ENCODE results near the gene ZSCAN12.

DNA sequence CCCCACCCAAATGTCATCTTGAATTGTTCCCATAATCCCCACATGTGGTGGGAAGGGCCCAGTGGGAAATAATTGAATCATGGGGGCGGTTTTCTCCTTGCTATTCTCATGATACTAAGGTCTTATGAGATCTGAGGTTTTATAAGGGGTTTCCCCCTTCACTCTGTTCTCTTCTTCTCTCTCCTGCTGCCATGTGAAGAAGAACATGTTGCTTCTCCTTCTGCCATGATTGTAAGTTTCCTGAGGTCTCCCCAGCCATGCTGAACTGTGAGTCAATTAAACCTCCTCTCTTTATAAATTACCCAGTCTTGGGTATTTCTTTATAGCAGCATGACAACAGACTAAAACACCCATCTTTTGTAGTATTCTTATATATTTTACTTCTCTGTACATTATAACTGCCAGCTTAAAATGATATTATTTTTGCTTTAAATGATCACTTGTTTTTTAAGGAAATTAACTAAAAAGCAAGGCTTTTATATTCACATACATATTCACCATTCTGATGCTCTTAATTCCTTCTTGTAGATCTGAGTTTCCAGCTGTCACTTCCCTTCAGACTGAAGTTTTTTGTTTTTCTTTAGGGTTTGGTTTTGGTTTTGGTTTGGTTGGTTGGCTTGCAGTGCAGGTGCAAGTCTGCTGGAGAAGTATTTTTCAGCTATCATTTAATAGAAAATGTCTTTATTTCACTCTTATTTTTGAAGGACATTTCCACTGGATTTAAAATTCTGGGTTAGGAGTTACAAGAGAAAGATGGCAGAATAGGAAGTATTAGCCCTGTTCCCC is 59.0 kb downstream of the ZSCAN12 start:
- TF ChIP-seq, protein P1, sequence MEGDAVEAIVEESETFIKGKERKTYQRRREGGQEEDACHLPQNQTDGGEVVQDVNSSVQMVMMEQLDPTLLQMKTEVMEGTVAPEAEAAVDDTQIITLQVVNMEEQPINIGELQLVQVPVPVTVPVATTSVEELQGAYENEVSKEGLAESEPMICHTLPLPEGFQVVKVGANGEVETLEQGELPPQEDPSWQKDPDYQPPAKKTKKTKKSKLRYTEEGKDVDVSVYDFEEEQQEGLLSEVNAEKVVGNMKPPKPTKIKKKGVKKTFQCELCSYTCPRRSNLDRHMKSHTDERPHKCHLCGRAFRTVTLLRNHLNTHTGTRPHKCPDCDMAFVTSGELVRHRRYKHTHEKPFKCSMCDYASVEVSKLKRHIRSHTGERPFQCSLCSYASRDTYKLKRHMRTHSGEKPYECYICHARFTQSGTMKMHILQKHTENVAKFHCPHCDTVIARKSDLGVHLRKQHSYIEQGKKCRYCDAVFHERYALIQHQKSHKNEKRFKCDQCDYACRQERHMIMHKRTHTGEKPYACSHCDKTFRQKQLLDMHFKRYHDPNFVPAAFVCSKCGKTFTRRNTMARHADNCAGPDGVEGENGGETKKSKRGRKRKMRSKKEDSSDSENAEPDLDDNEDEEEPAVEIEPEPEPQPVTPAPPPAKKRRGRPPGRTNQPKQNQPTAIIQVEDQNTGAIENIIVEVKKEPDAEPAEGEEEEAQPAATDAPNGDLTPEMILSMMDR (IDR thresholded peaks at IDR 0.05): no peak
- TF ChIP-seq POLR2A (IDR thresholded peaks at IDR 0.05): no peak

All from body of pancreas (tissue), 4 donors.